Activated T-helper 1 cell treated with anti-CD3 and anti-CD28 coated beads, Interleukin-12 subunit alpha, Interleukin-12 subunit beta, Interleukin-2, Interleukin-4 antibody, amounts not matched to agents 30 ng/mL and 10 ng/mL and 1 ng/mL, durations not matched to agents 14 hours and 24 hours and 36 hours (primary cell): ENCODE results near the gene IGSF23. TPM values are rescaled to one million over a fixed set of nuclear protein-coding genes. Genes with fewer than 3 reads are reported as not detected.
A peak's percentile ranks its signal among the peaks of the same experiment; 100 is the strongest.
"Not testable (repeated sequence)": the region's sequence is repeated elsewhere in the genome, so short reads cannot be mapped to it uniquely, and the experiment has no call there.

Source experiments
- DNase-seq: peaks from one replicate; pipeline ENCODE4 v3.0.0; 2021; ENCODE audit warnings: low spot score
- H3K27ac Mint-ChIP-seq: one replicate; pipeline ENCODE4 v1.8.0; 2021; ENCODE audit warnings: mild to moderate bottlenecking, mixed read lengths
- H3K27me3 Mint-ChIP-seq: one replicate; pipeline ENCODE4 v1.8.0; 2022; ENCODE audit warnings: mild to moderate bottlenecking, moderate library complexity, mixed read lengths; ENCODE audit not compliant: insufficient read depth
- H3K36me3 Mint-ChIP-seq: one replicate; pipeline ENCODE4 v1.8.0; 2021; ENCODE audit warnings: low read depth, mixed read lengths
- H3K4me1 Mint-ChIP-seq: one replicate; pipeline ENCODE4 v1.8.0; 2021; ENCODE audit warnings: low read depth, mixed read lengths
- H3K4me3 Mint-ChIP-seq: one replicate; pipeline ENCODE4 v1.8.0; 2021; ENCODE audit warnings: mild to moderate bottlenecking, moderate library complexity, mixed read lengths
- H3K9me3 Mint-ChIP-seq: one replicate; pipeline ENCODE4 v1.8.0; 2021; ENCODE audit warnings: mixed read lengths
- intact Hi-C: fragments of 100-400 bp; cut with micrococcal nuclease; formaldehyde crosslinking; loops from one replicate; pipeline ENCODE4 v1.15.1; 2024
- total RNA-seq: library from RNA; stranded (reverse); gene quantifications from 2 replicates; pipeline ENCODE4 v1.2.3, GENCODE V29; 2022

IGSF23 gene
- total RNA-seq, 1 donor from 2014 or later, result not detected

- intact Hi-C loops, result no loop called here
- no peaks in the 10 kb centered on the region for H3K4me1 Mint-ChIP-seq
- no peaks in the 10 kb centered on the region for H3K9me3 Mint-ChIP-seq
- H3K36me3 Mint-ChIP-seq, result no peaks in the 10 kb centered on the region
- no peak overlapping the region for H3K4me3 Mint-ChIP-seq
- H3K27me3 Mint-ChIP-seq, result peaks cover 6% of the 10 kb centered on the region
- H3K27ac Mint-ChIP-seq, result no peak overlapping the region
- no peak for DNase-seq
Observed at GRCh38 chr19:44672226-44672625, 58.9 kb downstream of the IGSF23 start.

- H3K9me3 Mint-ChIP-seq, result no peaks in the 10 kb centered on the region
- no peak for DNase-seq
Observed at GRCh38 chr19:44673510-44673909, 60.1 kb downstream of the IGSF23 start.

GRCh38 chr19:44675521-44675920, 62.2 kb downstream of the IGSF23 start:
- Mint-ChIP-seq H3K9me3 (no peaks in the 10 kb centered on the region), H3K4me1 (no peaks in the 10 kb centered on the region), H3K36me3 (no peaks in the 10 kb centered on the region), H3K27me3 (peaks cover 8% of the 10 kb centered on the region), H3K27ac (no peak overlapping the region), H3K4me3 (no peak overlapping the region)
- no peak for DNase-seq
- intact Hi-C loops, result no loop called here

More at GRCh38 chr19:44673510-44673909, 60.1 kb downstream of the IGSF23 start:
- intact Hi-C loops, result no loop called here
- Mint-ChIP-seq H3K27ac (no peak overlapping the region), H3K4me1 (no peaks in the 10 kb centered on the region), H3K27me3 (peaks cover 7% of the 10 kb centered on the region), H3K4me3 (no peak overlapping the region), H3K36me3 (no peaks in the 10 kb centered on the region)

- no peak overlapping the region for H3K4me3 Mint-ChIP-seq
- no peak for DNase-seq
- H3K27me3 Mint-ChIP-seq, result peaks cover 7% of the 10 kb centered on the region
- intact Hi-C loops, result no loop called here
- H3K27ac Mint-ChIP-seq, result no peak overlapping the region
- no peaks in the 10 kb centered on the region for H3K36me3 Mint-ChIP-seq
- no peaks in the 10 kb centered on the region for H3K4me1 Mint-ChIP-seq
- H3K9me3 Mint-ChIP-seq, result no peaks in the 10 kb centered on the region
Observed at GRCh38 chr19:44677019-44677811, 63.9 kb downstream of the IGSF23 start.

- peaks cover 7% of the 10 kb centered on the region for H3K4me1 Mint-ChIP-seq
- no peak overlapping the region for H3K27ac Mint-ChIP-seq
- no peak for DNase-seq
- H3K9me3 Mint-ChIP-seq, result no peaks in the 10 kb centered on the region
- H3K27me3 Mint-ChIP-seq, result peaks cover 7% of the 10 kb centered on the region
- H3K4me3 Mint-ChIP-seq, result no peak overlapping the region
- H3K36me3 Mint-ChIP-seq, result no peaks in the 10 kb centered on the region
- intact Hi-C loops, result no loop called here
Observed at GRCh38 chr19:44680536-44680935, 67.2 kb downstream of the IGSF23 start.

GRCh38 chr19:44681992-44682790, 68.8 kb downstream of the IGSF23 start:
- Mint-ChIP-seq H3K27ac (no peak overlapping the region), H3K27me3 (peaks cover 7% of the 10 kb centered on the region), H3K4me1 (peaks cover 19% of the 10 kb centered on the region), H3K36me3 (no peaks in the 10 kb centered on the region), H3K9me3 (no peaks in the 10 kb centered on the region), H3K4me3 (no peak overlapping the region)
- intact Hi-C loops, result no loop called here
- DNase-seq, result no peak

- peaks cover 19% of the 10 kb centered on the region for H3K4me1 Mint-ChIP-seq
- no peak overlapping the region for H3K27ac Mint-ChIP-seq
- intact Hi-C loops, result no loop called here
- H3K9me3 Mint-ChIP-seq, result no peaks in the 10 kb centered on the region
- DNase-seq, result no peak
- peaks cover 6% of the 10 kb centered on the region for H3K27me3 Mint-ChIP-seq
- no peaks in the 10 kb centered on the region for H3K36me3 Mint-ChIP-seq
- H3K4me3 Mint-ChIP-seq, result no peak overlapping the region
Observed at GRCh38 chr19:44682807-44683206, 69.4 kb downstream of the IGSF23 start.

- no peak overlapping the region for H3K4me3 Mint-ChIP-seq
Observed at GRCh38 chr19:44683434-44684210, 70.3 kb downstream of the IGSF23 start.

GRCh38 chr19:44684396-44684795, 71.0 kb downstream of the IGSF23 start:
- peaks cover 25% of the 10 kb centered on the region for H3K4me1 Mint-ChIP-seq
- H3K27me3 Mint-ChIP-seq, DNase-seq, intact Hi-C loops, H3K9me3 Mint-ChIP-seq, H3K27ac Mint-ChIP-seq, H3K4me3 Mint-ChIP-seq, H3K36me3 Mint-ChIP-seq: not testable (repeated sequence)

More at GRCh38 chr19:44683434-44684210, 70.3 kb downstream of the IGSF23 start:
- no peak for DNase-seq
- H3K36me3 Mint-ChIP-seq, result no peaks in the 10 kb centered on the region
- peaks cover 6% of the 10 kb centered on the region for H3K27me3 Mint-ChIP-seq
- H3K9me3 Mint-ChIP-seq, result no peaks in the 10 kb centered on the region
- intact Hi-C loops, result no loop called here
- H3K27ac Mint-ChIP-seq, result no peak overlapping the region
- peaks cover 19% of the 10 kb centered on the region for H3K4me1 Mint-ChIP-seq

GRCh38 chr19:44684892-44685863, 71.8 kb downstream of the IGSF23 start:
- H3K36me3 Mint-ChIP-seq, result no peaks in the 10 kb centered on the region
- H3K27me3 Mint-ChIP-seq, result peaks cover 9% of the 10 kb centered on the region
- intact Hi-C loops, result no loop called here
- DNase-seq, result no peak
- no peak overlapping the region for H3K4me3 Mint-ChIP-seq
- H3K27ac Mint-ChIP-seq, result peak overlapping the region; percentile 52
- H3K9me3 Mint-ChIP-seq, result no peaks in the 10 kb centered on the region
- peaks cover 33% of the 10 kb centered on the region for H3K4me1 Mint-ChIP-seq

- intact Hi-C loops, result no loop called here
- no peaks in the 10 kb centered on the region for H3K36me3 Mint-ChIP-seq
- no peaks in the 10 kb centered on the region for H3K9me3 Mint-ChIP-seq
- H3K27ac Mint-ChIP-seq, result no peak overlapping the region
- H3K4me1 Mint-ChIP-seq, result peaks cover 34% of the 10 kb centered on the region
- peaks cover 9% of the 10 kb centered on the region for H3K27me3 Mint-ChIP-seq
- no peak for DNase-seq
- H3K4me3 Mint-ChIP-seq, result no peak overlapping the region
Observed at GRCh38 chr19:44685877-44686276, 72.5 kb downstream of the IGSF23 start.
